ENCODE data around the gene TNRC18. TPM values are rescaled to one million over a fixed set of nuclear protein-coding genes. Genes with fewer than 3 reads are reported as not detected.
A peak's percentile ranks its signal among the peaks of the same experiment; 100 is the strongest.

TNRC18 gene
- total and polyA plus RNA-seq, 2 of the 8 experiments (the other 6 are each of a cell fraction or from before 2014, with no cell fraction given) = 1.7 to 8.6 TPM

DNA sequence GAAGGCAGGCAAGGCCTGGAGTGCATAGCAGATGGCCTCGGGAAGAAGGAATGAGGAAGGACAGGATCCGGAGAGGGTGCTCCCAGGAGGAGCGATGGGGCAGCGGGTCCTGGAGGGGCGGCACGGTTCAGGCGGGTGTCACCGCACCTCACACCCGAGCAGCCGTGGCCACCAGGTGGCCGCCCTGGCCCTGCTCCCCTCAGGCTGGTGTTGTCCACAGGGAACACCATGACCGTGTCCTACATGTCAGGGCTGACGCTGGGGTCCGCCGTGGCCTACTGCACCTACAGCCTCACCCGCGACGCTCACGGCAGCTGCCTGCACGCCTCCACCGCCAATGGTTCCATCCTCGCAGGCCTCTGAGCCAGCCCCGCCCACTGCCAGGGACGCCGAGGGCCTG lies 121.1 kb downstream of the TNRC18 start:
- Histone ChIP-seq H3K23ac (ENCODE audit: insufficient read length) (no peak overlapping the region), H3K9me3 (ENCODE audit: insufficient read depth in 2 of 2, low read depth in 1 of 2, low read length in 1 of 2) (no peaks in the 10 kb centered on the region), H3K18ac (ENCODE audit: extremely low read depth, low read length) (no peak overlapping the region), H4K91ac (replicated peaks; ENCODE audit: insufficient read length, low read length) (no peak overlapping the region), H3K4me2 (ENCODE audit: insufficient read depth in 1 of 2, low read depth in 2 of 2, low read length in 2 of 2) (no peak overlapping the region), H4K8ac (ENCODE audit: extremely low read depth, insufficient read depth, low read length) (no peak overlapping the region), H2AK5ac (ENCODE audit: low read depth, low read length) (no peak overlapping the region), H3K23me2 (ENCODE audit: low read depth, low read length) (no peaks in the 10 kb centered on the region), H3K79me1 (ENCODE audit: low read depth, low read length) (no peaks in the 10 kb centered on the region), H3K27ac (ENCODE audit: low read depth, low read length) (no peak overlapping the region), H3K36me3 (ENCODE audit: control insufficient read depth in 2 of 4, insufficient read depth in 4 of 4, low read length in 3 of 4) (no peaks in the 10 kb centered on the region), H3K9ac (replicated peaks in 1 of 4; ENCODE audit: extremely low read depth in 1 of 4, low read depth in 3 of 4, low read length in 3 of 4) (no peak overlapping the region), H2BK20ac (ENCODE audit: low read length) (no peak overlapping the region), H2AFZ (ENCODE audit: low read length) (no peak overlapping the region), H2BK15ac (ENCODE audit: low read length) (no peak overlapping the region), H4K20me1 (replicated peaks in 1 of 2; ENCODE audit: control insufficient read depth in 1 of 2, insufficient read depth in 2 of 2, low read length in 2 of 2) (no peaks in the 10 kb centered on the region), H3K56ac (replicated peaks; ENCODE audit: insufficient read length, low read depth, low read length) (no peak overlapping the region), H3K14ac (ENCODE audit: insufficient read length) (no peak overlapping the region), H3K4me3 (ENCODE audit: extremely low read depth in 1 of 4, insufficient read depth in 2 of 4, low read depth in 3 of 4, low read length in 4 of 4) (no peak overlapping the region), H3K4me1 (replicated peaks in 1 of 4; ENCODE audit: control insufficient read depth in 3 of 4, insufficient read depth in 4 of 4, low read length in 3 of 4) (no peaks in the 10 kb centered on the region), H2BK120ac (replicated peaks; ENCODE audit: low read depth, low read length) (no peak overlapping the region), H2BK12ac (ENCODE audit: low read depth, low read length) (no peak overlapping the region), H2BK5ac (ENCODE audit: low read depth, low read length) (no peak overlapping the region), H4K5ac (ENCODE audit: insufficient read length, low read depth, low read length) (no peak overlapping the region), H3K4ac (replicated peaks; ENCODE audit: insufficient read length, low read depth, low read length) (no peak overlapping the region), H3K27me3 (replicated peaks in 1 of 4; ENCODE audit: control insufficient read depth in 3 of 4, extremely low read depth in 1 of 4, insufficient read depth in 3 of 4, low read length in 3 of 4) (peaks cover 0 to 5% (median 2%) of the 10 kb centered on the region in 4 experiments; a peak in 2 of 7 replicates), H3K79me2 (ENCODE audit: control insufficient read depth in 1 of 2, insufficient read depth in 2 of 2, low read length in 2 of 2) (no peaks in the 10 kb centered on the region)
- TF ChIP-seq ASH2L (IDR thresholded peaks at IDR 0.05; ENCODE audit: low read length) = no peak
- TF ChIP-seq, protein P1, sequence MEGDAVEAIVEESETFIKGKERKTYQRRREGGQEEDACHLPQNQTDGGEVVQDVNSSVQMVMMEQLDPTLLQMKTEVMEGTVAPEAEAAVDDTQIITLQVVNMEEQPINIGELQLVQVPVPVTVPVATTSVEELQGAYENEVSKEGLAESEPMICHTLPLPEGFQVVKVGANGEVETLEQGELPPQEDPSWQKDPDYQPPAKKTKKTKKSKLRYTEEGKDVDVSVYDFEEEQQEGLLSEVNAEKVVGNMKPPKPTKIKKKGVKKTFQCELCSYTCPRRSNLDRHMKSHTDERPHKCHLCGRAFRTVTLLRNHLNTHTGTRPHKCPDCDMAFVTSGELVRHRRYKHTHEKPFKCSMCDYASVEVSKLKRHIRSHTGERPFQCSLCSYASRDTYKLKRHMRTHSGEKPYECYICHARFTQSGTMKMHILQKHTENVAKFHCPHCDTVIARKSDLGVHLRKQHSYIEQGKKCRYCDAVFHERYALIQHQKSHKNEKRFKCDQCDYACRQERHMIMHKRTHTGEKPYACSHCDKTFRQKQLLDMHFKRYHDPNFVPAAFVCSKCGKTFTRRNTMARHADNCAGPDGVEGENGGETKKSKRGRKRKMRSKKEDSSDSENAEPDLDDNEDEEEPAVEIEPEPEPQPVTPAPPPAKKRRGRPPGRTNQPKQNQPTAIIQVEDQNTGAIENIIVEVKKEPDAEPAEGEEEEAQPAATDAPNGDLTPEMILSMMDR (IDR thresholded peaks at IDR 0.05; ENCODE audit: control extremely low read depth in 1 of 3, insufficient read depth in 1 of 3, low read depth in 1 of 3, low read length in 3 of 3) = peak in 1 of 3 experiments; percentile 36; a peak in 1 of 4 replicates
- TF ChIP-seq, protein P2, sequence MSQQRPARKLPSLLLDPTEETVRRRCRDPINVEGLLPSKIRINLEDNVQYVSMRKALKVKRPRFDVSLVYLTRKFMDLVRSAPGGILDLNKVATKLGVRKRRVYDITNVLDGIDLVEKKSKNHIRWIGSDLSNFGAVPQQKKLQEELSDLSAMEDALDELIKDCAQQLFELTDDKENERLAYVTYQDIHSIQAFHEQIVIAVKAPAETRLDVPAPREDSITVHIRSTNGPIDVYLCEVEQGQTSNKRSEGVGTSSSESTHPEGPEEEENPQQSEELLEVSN (IDR thresholded peaks at IDR 0.05) = no peak
- TF ChIP-seq RAD21 (IDR thresholded peaks at IDR 0.05 in 1 of 2, conservative IDR thresholded peaks at IDR 0.05 in 1 of 2; ENCODE audit: low read depth in 2 of 2, low read length in 2 of 2) = peak in 1 of 2 experiments; percentile 0; a peak in 1 of 4 replicates
- ChIA-PET CTCF (ENCODE audit: partially characterized antibody) (interaction anchor here (1.1 kb wide), 1 partner anchor 145 kb away, joined by 3 read pairs; no protein-coding TSS in a partner anchor), POLR2A (ENCODE audit: partially characterized antibody) (no interaction called here)
- DNase-seq (ENCODE audit: low read depth in 1 of 2, low spot score in 2 of 2) = no peak
- WGBS, 2 experiments (ENCODE audit: extremely low coverage in 1 of 2, insufficient coverage in 1 of 2, insufficient read length in 1 of 2, insufficient replicate concordance in 2 of 2, low coverage in 1 of 2, low lambda C conversion rate in 2 of 2, missing lambda C conversion rate in 1 of 2) = 90% methylated on average over 15 of the region's 25 CpGs; no CpG with 5 or more reads in 1 of the 2 experiments
- FAIRE-seq = no peak
